Stimulated activated CD8-positive, alpha-beta memory T cell treated with anti-CD3 and anti-CD28 coated beads, Interleukin-15, amount 100 ng/mL, for 24 hours (primary cell): ENCODE measurements around the gene DGKI.
"Not testable (repeated sequence)": the region's sequence is repeated elsewhere in the genome, so short reads cannot be mapped to it uniquely, and the experiment has no call there.

Experiments
- DNase-seq: peaks from one replicate; pipeline ENCODE4 v3.0.0-alpha.2; 2020; ENCODE audit warnings: low read depth

Gene DGKI

GRCh38 chr7:137734221-137734620 is 112.6 kb downstream of the DGKI start:
- DNase-seq = no peak

DNA sequence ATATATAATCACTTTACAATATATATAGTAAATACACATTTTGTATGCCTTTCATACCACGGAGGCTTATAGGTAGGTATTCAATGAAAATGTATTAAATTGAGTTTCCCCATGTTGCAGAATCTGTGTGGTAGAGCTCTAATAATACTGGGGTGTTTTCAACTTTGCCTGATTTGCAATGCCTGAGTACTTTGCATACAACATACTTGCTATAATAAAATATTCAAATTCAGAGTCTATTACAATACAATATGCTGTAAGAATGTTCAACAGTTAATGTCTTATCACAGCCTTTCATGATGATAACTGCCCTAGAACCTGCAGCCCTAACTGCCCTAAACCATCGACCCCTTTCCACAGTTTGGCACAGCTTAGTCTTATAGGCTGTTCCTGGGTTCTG is 114.6 kb downstream of the DGKI start:
- no peak for DNase-seq

- no peak for DNase-seq
Measured at GRCh38 chr7:137731436-137731835, 115.3 kb downstream of the DGKI start.

DNA sequence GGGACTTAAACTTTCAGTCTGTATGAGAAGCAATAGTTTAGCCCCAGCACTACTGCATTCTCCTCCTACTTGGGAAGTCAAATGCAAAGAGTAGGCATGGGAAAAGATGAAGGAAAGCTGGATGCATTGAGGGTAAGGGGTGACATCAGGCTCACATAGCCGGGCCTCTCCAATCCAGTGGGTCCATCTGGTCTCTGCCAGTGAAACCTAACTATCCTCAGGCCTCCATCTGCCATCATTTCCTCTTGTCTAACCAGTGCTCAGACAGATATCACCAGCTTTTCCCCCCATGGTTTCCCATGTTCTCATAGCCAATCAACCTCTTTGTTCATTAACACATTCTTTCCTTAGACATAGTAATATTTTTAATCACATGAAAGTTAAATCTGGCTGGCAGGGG is 118.3 kb downstream of the DGKI start:
- DNase-seq = no peak

GRCh38 chr7:137727413-137727812 is 119.4 kb downstream of the DGKI start:
- DNase-seq = no peak

DNA sequence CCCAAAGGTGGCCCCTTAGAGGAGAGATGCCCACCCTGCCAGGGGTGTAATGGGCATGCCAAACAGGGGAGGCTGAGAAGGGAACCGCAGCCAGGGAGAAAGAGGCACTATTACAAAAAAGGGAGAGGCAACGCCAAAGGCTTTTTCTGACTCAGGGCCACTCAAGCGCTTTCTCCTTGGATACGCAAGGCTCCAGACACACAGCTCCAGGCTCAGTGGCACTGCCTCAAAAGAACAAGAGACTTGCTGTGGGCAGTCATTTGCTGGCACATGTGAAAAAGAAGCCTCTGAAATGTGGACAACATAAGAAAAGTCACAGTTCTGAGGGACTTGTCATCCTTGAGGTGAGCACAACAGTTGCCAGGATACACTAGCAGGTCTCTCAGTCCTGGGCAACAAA is 128.4 kb downstream of the DGKI start:
- no peak for DNase-seq

GRCh38 chr7:137717811-137718271 is 128.9 kb downstream of the DGKI start:
- DNase-seq = no peak

DNA sequence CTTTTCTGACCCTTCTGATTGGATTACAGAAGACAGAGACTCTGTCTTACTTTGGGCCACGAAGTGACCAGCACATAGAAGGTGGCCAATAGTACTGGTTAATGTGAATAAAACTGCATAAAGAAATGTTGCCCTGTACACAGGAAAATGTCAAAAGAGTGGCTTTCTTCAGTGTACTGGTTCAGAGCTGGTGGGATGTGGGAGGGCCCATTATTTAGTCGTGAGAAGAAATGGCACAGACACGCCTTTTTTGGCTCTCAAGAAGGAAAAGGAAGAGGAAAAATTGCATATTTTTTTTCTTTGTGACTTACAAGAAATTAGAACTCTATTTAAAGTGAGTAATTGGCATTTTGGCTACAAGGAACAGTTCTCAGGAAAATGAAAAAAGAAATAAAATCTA is 129.7 kb downstream of the DGKI start:
- DNase-seq = no peak

- DNase-seq = no peak
Measured at GRCh38 chr7:137716061-137716460, 130.7 kb downstream of the DGKI start.

GRCh38 chr7:137715533-137715932 is 131.2 kb downstream of the DGKI start:
- no peak for DNase-seq

GRCh38 chr7:137715121-137715520 is 131.7 kb downstream of the DGKI start:
- DNase-seq = no peak

DNA sequence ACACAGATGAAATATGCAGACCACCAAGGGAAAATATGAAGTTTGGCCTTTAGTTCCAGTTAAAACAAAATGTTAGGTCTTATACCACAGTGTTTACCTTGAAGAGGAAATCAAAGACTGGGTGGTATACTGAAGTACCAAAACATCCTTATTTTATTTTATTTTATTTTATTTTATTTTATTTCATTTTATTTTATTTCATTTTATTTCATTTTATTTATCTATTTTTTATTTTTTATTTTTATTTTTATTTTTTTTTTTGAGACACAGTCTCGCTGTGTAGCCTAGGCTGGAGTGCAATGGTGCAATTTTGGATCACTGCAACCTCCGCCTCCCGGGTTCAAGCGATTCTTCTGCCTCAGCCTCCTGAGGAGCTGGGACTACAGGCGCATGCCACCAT is 140.4 kb downstream of the DGKI start:
- not testable (repeated sequence) for DNase-seq

- no peak for DNase-seq
Measured at GRCh38 chr7:137704723-137705122, 142.1 kb downstream of the DGKI start.

- no peak for DNase-seq
Measured at GRCh38 chr7:137703291-137704010, 143.3 kb downstream of the DGKI start.

DNA sequence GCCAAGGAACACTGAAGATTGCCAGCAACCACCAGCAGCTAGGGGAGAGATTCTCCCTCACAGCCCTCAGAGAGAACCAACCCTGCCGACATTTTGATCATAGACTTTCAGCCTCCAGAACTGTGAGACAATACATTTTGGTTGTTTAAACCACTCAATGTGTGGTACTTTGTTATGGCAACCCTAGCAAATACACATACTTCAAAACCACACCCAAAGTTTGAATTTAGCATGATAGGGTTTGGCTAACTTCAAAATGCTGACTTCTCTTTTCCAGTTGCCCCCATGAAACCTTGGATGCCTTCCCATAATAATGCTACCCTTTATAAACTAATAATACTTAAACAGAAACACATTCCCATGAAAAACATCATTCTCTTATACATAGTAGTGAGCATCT is 149.8 kb downstream of the DGKI start:
- DNase-seq = no peak

DNA sequence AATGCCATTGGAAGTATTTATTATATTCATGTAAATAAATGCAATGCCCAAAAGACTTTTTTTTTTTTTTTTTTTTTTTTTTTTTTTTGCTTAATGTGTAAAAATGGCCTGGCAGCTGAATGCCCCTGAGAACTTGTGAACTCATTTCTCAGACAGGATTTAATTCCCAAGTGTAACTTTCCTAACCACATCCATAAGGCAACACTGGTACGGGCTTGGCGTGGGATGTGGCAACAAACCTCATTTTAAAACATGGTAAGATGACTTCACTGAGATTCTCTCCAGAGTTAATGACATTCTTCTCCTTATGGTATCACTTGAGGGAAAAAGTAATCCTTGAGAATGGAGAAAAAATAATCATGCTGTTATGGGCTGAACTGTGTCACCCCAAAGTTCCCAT is 150.4 kb downstream of the DGKI start:
- no peak for DNase-seq

GRCh38 chr7:137695942-137696341 is 150.8 kb downstream of the DGKI start:
- DNase-seq = no peak

GRCh38 chr7:137695494-137695893 is 151.3 kb downstream of the DGKI start:
- no peak for DNase-seq

- no peak for DNase-seq
Measured at GRCh38 chr7:137694405-137694804, 152.4 kb downstream of the DGKI start.

- DNase-seq = no peak
Measured at GRCh38 chr7:137692399-137692798, 154.4 kb downstream of the DGKI start.

- DNase-seq = no peak
Measured at GRCh38 chr7:137691566-137691965, 155.2 kb downstream of the DGKI start.

- DNase-seq = no peak
Measured at GRCh38 chr7:137690635-137691034, 156.1 kb downstream of the DGKI start.

DNA sequence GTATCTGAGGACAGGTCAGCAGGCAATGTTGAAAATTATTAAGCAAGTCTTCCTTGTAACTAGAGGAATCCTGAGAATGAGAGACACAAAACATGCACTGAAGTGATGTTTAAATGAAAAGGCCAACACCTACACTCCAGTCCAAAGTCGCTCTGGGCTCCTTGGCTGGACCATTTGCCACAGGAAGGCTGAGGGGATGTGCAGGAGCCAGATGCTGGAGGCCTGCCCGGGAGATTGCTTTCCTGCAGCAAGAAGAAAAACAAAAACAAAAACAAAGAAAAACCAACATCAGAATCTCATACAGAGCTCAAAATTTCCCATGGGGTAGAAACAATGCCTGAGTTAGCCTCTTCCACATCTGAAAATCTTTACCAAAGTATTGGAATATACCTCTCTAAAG is 157.0 kb downstream of the DGKI start:
- DNase-seq = no peak

DNA sequence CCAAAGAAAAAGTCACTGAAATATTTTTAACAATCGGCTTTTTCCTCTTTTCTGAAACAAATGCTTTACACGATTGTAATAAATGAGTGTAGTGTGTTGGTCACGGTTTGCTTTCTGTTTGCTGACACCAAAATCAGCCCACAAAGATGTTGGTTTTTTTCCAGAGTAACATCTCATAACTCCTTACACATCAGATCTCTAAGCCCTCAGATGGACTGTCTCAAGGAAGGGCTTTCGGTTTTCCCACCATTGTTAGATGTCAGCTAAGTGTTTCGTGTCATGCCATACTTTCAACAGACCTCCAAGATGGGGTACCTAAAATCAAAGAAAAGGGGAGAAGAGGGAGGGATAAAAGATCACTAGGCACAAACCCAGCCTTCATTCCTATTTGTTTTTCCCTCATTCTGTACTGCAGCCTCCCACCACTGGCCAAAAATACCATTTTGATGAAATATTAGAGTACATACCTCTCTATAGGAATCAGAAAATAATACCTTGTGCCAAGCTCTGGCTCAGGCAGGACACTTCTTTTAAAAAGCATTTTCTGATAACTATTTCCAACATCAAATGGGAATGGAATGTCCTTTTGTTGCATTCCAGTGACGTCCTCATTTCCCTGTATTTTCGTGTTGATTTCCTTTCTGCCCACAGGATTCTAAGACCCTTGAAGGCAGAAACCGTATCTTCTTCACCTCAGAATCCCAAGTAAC is 159.1 kb downstream of the DGKI start:
- no peak for DNase-seq
